SU-DHL-6 (cell line): ENCODE data around the gene IQSEC3.

ENCODE experiments used
- H2AFZ ChIP-seq: fragments of 200-600 bp; sonication (generic); 2 replicates; pipeline ENCODE4 v1.6.1; 2014; ENCODE audit warnings: low read depth, mild to moderate bottlenecking, moderate library complexity, mixed read lengths, antibody characterized with exemption, low read length; ENCODE audit not compliant: severe bottlenecking
- H3F3A ChIP-seq: fragments of 200-600 bp; shearing (Covaris generic); 2 replicates; pipeline ENCODE4 v1.6.0; 2016; ENCODE audit warnings: antibody characterized with exemption, mild to moderate bottlenecking; ENCODE audit not compliant: insufficient read depth
- H3K27ac ChIP-seq: fragments of 200-600 bp; sonication (generic); 2 replicates; pipeline ENCODE4 v1.5.1; 2016; ENCODE audit warnings: low read depth, mild to moderate bottlenecking, low read length, moderate library complexity, mixed read lengths
- H3K27me3 ChIP-seq: fragments of 200-600 bp; sonication (generic), shearing (Covaris generic); 2 replicates; pipeline ENCODE4 v1.6.0; 2014; ENCODE audit warnings: mild to moderate bottlenecking, low read length
- H3K36me3 ChIP-seq: fragments of 200-600 bp; sonication (generic); 2 replicates; pipeline ENCODE4 v1.6.1; 2014; ENCODE audit warnings: mild to moderate bottlenecking, low read length, mixed read lengths
- H3K4me2 ChIP-seq: fragments of 300-600, 200-600 bp; shearing (Covaris generic), sonication (generic); 2 replicates; pipeline ENCODE4 v1.6.0; 2014; ENCODE audit warnings: low read length, low read depth, mild to moderate bottlenecking; ENCODE audit not compliant: poor library complexity, severe bottlenecking
- H3K4me3 ChIP-seq: fragments of 200-600 bp; sonication (generic); 2 replicates; pipeline ENCODE4 v1.5.1; 2014; ENCODE audit warnings: antibody characterized with exemption, low read length, mild to moderate bottlenecking, mixed read lengths; ENCODE audit not compliant: insufficient read depth, poor library complexity, severe bottlenecking
- H3K79me2 ChIP-seq: fragments of 200-600 bp; sonication (generic); 2 replicates; pipeline ENCODE4 v1.6.1; 2014; ENCODE audit warnings: mild to moderate bottlenecking, low read length, moderate library complexity; ENCODE audit not compliant: insufficient read depth
- H3K9ac ChIP-seq: fragments of 200-600 bp; sonication (generic); 2 replicates; pipeline ENCODE4 v1.7.0; 2014; ENCODE audit warnings: mild to moderate bottlenecking, low read length
- H3K9me2 ChIP-seq: fragments of 200-600 bp; sonication (generic); replicated peaks from 2 replicates; pipeline ENCODE4 v1.6.1; 2014; ENCODE audit warnings: low read length; ENCODE audit not compliant: insufficient read depth
- H3K9me3 ChIP-seq: fragments of 200-600 bp; sonication (generic); 2 replicates; pipeline ENCODE4 v1.6.1; 2014; ENCODE audit warnings: low read length, mixed read lengths; ENCODE audit not compliant: insufficient read depth
- H4K20me1 ChIP-seq: fragments of 200-600 bp; sonication (generic); 2 replicates; pipeline ENCODE4 v1.6.1; 2014; ENCODE audit warnings: low read depth, mild to moderate bottlenecking, antibody characterized with exemption, low read length, moderate library complexity, mixed read lengths
- CTCF ChIP-seq: fragments of 200-600 bp; sonication (generic); IDR thresholded peaks from one replicate; pipeline ENCODE4 v1.5.1; 2017; ENCODE audit warnings: antibody characterized with exemption, mild to moderate bottlenecking, low read length, moderate library complexity; ENCODE audit not compliant: insufficient read depth, poor library complexity, severe bottlenecking
- EZH2phosphoT487 ChIP-seq: fragments of 200-600 bp; sonication (generic), shearing (Covaris generic); conservative IDR thresholded peaks from 2 replicates; pipeline ENCODE4 v1.6.1; 2018; ENCODE audit warnings: mild to moderate bottlenecking, antibody characterized with exemption, low read length, moderate library complexity, mixed read lengths

The IQSEC3 gene

GRCh38 chr12:82740-83139 lies 16.2 kb downstream of the IQSEC3 start:
- Histone ChIP-seq H2AFZ (no peak overlapping the region), H4K20me1 (no peaks in the 10 kb centered on the region), H3K27me3 (no peaks in the 10 kb centered on the region), H3K4me3 (no peak overlapping the region), H3K36me3 (no peaks in the 10 kb centered on the region), H3K9me2 (no peaks in the 10 kb centered on the region), H3F3A (no peaks in the 10 kb centered on the region), H3K79me2 (no peaks in the 10 kb centered on the region), H3K9ac (no peak overlapping the region), H3K9me3 (no peaks in the 10 kb centered on the region), H3K4me2 (no peak overlapping the region), H3K27ac (no peak overlapping the region)
- TF ChIP-seq CTCF (no peak), EZH2phosphoT487 (no peak)

GRCh38 chr12:84056-84455 lies 17.5 kb downstream of the IQSEC3 start:
- Histone ChIP-seq H2AFZ (no peak overlapping the region), H3K9me2 (no peaks in the 10 kb centered on the region), H3K27ac (no peak overlapping the region), H3K4me3 (no peak overlapping the region), H3K36me3 (no peaks in the 10 kb centered on the region), H3K27me3 (no peaks in the 10 kb centered on the region), H3F3A (no peaks in the 10 kb centered on the region), H3K9ac (no peak overlapping the region), H4K20me1 (no peaks in the 10 kb centered on the region), H3K9me3 (peaks cover 4% of the 10 kb centered on the region; the same call in 1 of the 2 replicates), H3K4me2 (no peak overlapping the region), H3K79me2 (no peaks in the 10 kb centered on the region)
- TF ChIP-seq CTCF (no peak), EZH2phosphoT487 (no peak)

- no peak overlapping the region for H2AFZ ChIP-seq
- peaks cover 15% of the 10 kb centered on the region; the same call in 1 of the 2 replicates for H3K9me3 ChIP-seq
- H3K9ac ChIP-seq = no peak overlapping the region
- no peaks in the 10 kb centered on the region for H3F3A ChIP-seq
- no peak overlapping the region for H3K4me3 ChIP-seq
- TF ChIP-seq CTCF = no peak
- TF ChIP-seq EZH2phosphoT487 = no peak
- no peaks in the 10 kb centered on the region for H3K36me3 ChIP-seq
- no peak overlapping the region for H3K27ac ChIP-seq
- H3K4me2 ChIP-seq = no peak overlapping the region
- H3K9me2 ChIP-seq = no peaks in the 10 kb centered on the region
- no peaks in the 10 kb centered on the region for H4K20me1 ChIP-seq
- H3K79me2 ChIP-seq = no peaks in the 10 kb centered on the region
- no peaks in the 10 kb centered on the region for H3K27me3 ChIP-seq
These were observed 18.7 kb downstream of the IQSEC3 start for GRCh38 chr12:85191-85666.
